ENCODE measurements around the gene RHNO1. TPM values are rescaled to one million over a fixed set of nuclear protein-coding genes. Genes with fewer than 3 reads are reported as not detected.

RHNO1 gene
- total and polyA plus RNA-seq, 11 donors = 3.1 to 15.0 (median 5.7) TPM

DNA sequence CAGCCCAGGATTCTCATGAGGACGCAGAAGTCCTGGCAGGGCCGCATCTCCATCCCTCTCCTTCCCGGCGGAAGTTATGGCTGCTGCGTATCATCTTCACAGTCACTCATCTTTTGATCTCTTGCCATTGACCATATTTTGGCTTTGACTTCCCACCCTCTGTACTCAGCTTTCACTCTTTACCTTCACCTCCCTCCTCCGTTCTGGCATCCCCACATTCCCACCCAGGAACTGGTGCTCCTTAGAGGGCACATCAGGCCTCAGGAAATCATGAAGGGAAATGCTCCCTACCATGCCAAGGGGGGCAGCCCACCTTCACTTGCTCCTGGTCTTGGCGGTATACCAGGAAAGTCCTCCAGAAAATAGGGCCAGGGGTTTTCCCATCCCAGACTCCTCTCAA, 21.5 kb upstream of the RHNO1 start:
- intact Hi-C loops (cut with DNase I) = loop anchor here in 9 of 10 donors (5.0 to 10.0 kb wide), 4 partner anchors 87 to 179 kb away; no protein-coding TSS in a partner anchor
- WGBS, 4 donors = 88 to 98% (median 95%) methylated on average over 7 of the region's 7 CpGs
- TF ChIP-seq POLR2A (IDR thresholded peaks at IDR 0.05) = no peak
- TF ChIP-seq, protein P1, sequence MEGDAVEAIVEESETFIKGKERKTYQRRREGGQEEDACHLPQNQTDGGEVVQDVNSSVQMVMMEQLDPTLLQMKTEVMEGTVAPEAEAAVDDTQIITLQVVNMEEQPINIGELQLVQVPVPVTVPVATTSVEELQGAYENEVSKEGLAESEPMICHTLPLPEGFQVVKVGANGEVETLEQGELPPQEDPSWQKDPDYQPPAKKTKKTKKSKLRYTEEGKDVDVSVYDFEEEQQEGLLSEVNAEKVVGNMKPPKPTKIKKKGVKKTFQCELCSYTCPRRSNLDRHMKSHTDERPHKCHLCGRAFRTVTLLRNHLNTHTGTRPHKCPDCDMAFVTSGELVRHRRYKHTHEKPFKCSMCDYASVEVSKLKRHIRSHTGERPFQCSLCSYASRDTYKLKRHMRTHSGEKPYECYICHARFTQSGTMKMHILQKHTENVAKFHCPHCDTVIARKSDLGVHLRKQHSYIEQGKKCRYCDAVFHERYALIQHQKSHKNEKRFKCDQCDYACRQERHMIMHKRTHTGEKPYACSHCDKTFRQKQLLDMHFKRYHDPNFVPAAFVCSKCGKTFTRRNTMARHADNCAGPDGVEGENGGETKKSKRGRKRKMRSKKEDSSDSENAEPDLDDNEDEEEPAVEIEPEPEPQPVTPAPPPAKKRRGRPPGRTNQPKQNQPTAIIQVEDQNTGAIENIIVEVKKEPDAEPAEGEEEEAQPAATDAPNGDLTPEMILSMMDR (IDR thresholded peaks at IDR 0.05) = no peak

DNA sequence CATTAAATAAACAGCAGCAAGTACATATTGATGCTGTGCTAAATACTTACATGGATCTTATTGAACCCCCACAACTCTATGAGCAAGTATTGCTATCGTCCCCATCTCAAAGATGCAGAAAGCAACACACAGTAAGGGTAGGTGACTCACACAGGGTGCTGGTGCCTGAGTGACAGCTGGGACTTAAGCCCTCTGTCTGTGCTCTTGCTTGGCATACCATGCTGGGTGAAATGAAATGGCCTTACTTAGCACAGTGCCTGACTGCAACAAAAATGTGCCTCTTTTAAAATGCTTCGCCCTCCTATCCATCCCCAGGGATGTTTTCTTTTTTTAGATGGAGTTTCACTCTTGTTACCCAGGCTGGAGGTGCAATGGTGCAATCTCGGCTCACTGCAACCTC, 21.0 kb upstream of the RHNO1 start:
- Histone ChIP-seq H3K4me3 (no peak overlapping the region), H3K36me3 (peaks cover 0 to 20% (median 0%) of the 10 kb centered on the region in 9 donors), H3K27ac (no peak overlapping the region), H3K4me1 (peaks cover 0 to 3% (median 0%) of the 10 kb centered on the region in 12 donors), H3K27me3 (no peaks in the 10 kb centered on the region), H3K9me3 (no peaks in the 10 kb centered on the region)
- DNase-seq (no peak), ATAC-seq (no peak)
- 87 to 94% (median 91%) methylated on average over 3 of the region's 3 CpGs for WGBS, 4 donors
- TF ChIP-seq POLR2A (IDR thresholded peaks at IDR 0.05) = no peak
- TF ChIP-seq, protein P1 (IDR thresholded peaks at IDR 0.05) = no peak
- intact Hi-C loops (cut with DNase I) = loop anchor here in 9 of 10 donors (5.0 to 10.0 kb wide), 4 partner anchors 86 to 179 kb away; no protein-coding TSS in a partner anchor

More for the DNA sequence above, 21.5 kb upstream of the RHNO1 start:
- H3K27me3 ChIP-seq = no peaks in the 10 kb centered on the region
- no peak for DNase-seq
- H3K4me1 ChIP-seq = peaks cover 0 to 3% (median 0%) of the 10 kb centered on the region in 12 donors
- H3K4me3 ChIP-seq = no peak overlapping the region
- peaks cover 0 to 20% (median 0%) of the 10 kb centered on the region in 9 donors for H3K36me3 ChIP-seq
- H3K9me3 ChIP-seq = no peaks in the 10 kb centered on the region
- no peak overlapping the region for H3K27ac ChIP-seq
- no peak for ATAC-seq

DNA sequence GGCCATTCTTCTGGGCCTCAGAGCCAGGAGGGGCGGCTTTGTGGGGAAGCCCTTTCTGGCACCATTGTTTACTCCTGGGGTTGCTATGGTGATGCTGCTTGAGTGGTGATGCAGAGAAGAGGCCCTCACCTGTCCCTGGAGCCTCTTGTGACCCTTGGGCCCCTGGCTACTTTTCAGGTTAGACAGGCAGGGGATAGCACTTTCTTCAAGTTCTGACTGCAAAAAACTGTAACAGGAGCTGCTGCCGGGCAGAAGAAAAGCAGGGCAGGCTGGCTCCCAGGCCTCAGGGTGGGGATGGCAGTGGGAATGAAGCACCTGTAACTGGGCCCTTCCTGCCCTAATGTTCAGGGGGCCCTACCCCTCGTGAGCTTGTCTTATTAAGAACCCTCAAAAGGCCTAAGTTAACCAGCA, 20.0 kb upstream of the RHNO1 start, which contains the start of gene TEX52:
TEX52 (minus strand) TSS at position 19 of the 411 bp plus-strand sequence; CDS start at position 6, 13 bp downstream.
- DNase-seq (no peak), ATAC-seq (no peak)
- 82 to 100% (median 94%) methylated on average over 2 to 3 of the region's 3 CpGs for WGBS, 4 donors
- Histone ChIP-seq H3K27me3 (no peaks in the 10 kb centered on the region), H3K9me3 (no peaks in the 10 kb centered on the region), H3K27ac (no peak within 1 kb of the TSS), H3K36me3 (peaks cover 0 to 20% (median 0%) of the 10 kb centered on the region in 9 donors), H3K4me1 (peaks cover 0 to 3% (median 0%) of the 10 kb centered on the region in 12 donors), H3K4me3 (no peak within 1 kb of the TSS)
- TF ChIP-seq POLR2A (IDR thresholded peaks at IDR 0.05) = no peak
- TF ChIP-seq, protein P1 (IDR thresholded peaks at IDR 0.05) = no peak
- intact Hi-C loops (cut with DNase I) = loop anchor here in 9 of 10 donors (5.0 to 10.0 kb wide), 4 partner anchors 85 to 178 kb away; no protein-coding TSS in a partner anchor

DNA sequence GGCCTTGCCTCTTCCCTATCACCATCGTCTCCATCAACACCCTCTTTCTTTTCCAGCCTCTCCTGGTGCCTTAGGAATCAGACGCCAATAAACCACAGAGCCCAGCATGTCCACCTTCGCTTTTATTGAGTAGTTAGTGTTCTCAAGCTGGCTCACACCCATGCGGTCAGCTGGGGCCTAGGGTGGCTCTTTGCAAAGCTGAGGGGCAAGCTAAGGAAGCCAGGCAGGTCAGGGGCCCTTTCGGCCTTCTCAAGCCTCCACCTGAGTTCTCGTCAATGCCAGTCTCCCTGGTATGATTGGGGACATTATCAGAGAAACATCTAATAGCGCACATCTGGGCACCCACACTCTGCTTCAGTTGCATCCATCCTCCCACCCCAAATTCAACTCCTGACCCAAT, 19.4 kb upstream of the RHNO1 start:
- Histone ChIP-seq H3K27ac (no peak overlapping the region), H3K4me3 (no peak overlapping the region), H3K27me3 (no peaks in the 10 kb centered on the region), H3K9me3 (no peaks in the 10 kb centered on the region), H3K4me1 (peaks cover 0 to 3% (median 0%) of the 10 kb centered on the region in 12 donors), H3K36me3 (peaks cover 0 to 20% (median 0%) of the 10 kb centered on the region in 9 donors)
- no peak for ATAC-seq
- no peak for DNase-seq
- WGBS, 4 donors = 95 to 96% (median 95%) methylated on average over 7 of the region's 7 CpGs
- intact Hi-C loops (cut with DNase I) = loop anchor here in 9 of 10 donors (5.0 to 10.0 kb wide), 4 partner anchors 85 to 177 kb away; no protein-coding TSS in a partner anchor
- TF ChIP-seq, protein P1 (IDR thresholded peaks at IDR 0.05) = no peak
- no peak for TF ChIP-seq POLR2A (IDR thresholded peaks at IDR 0.05)
